Mesothelial cell of epicardium (in vitro differentiated cells): ENCODE data around the gene TEX9. TPM values are rescaled to one million over a fixed set of nuclear protein-coding genes. Genes with fewer than 3 reads are reported as not detected.
"Not testable (repeated sequence)": the region's sequence is repeated elsewhere in the genome, so short reads cannot be mapped to it uniquely, and the experiment has no call there.

Experiments used
- DNase-seq, 2 experiments: peaks; one replicate each; pipeline ENCODE4 v3.0.0; 2021; ENCODE audit warnings: low spot score in 2 of 2; ENCODE audit not compliant: unreplicated experiment in 2 of 2
- H3K27ac Mint-ChIP-seq: 2 replicates; pipeline ENCODE4 v1.8.0; 2021; ENCODE audit warnings: mixed read lengths
- H3K27me3 Mint-ChIP-seq: 2 replicates; pipeline ENCODE4 v1.8.0; 2021; ENCODE audit warnings: low read depth, mixed read lengths
- H3K36me3 Mint-ChIP-seq: 2 replicates; pipeline ENCODE4 v1.8.0; 2021; ENCODE audit warnings: mixed read lengths
- H3K4me1 Mint-ChIP-seq: 2 replicates; pipeline ENCODE4 v1.8.0; 2021; ENCODE audit warnings: mixed read lengths
- H3K4me3 Mint-ChIP-seq: 2 replicates; pipeline ENCODE4 v1.8.0; 2021; ENCODE audit warnings: mild to moderate bottlenecking, moderate library complexity, mixed read lengths
- H3K9me3 Mint-ChIP-seq: 2 replicates; pipeline ENCODE4 v1.8.0; 2021; ENCODE audit warnings: mixed read lengths
- CTCF ChIP-seq: fragments of 200-600 bp; sonication (generic); IDR thresholded peaks from one replicate; pipeline ENCODE4 v1.5.0; 2021; ENCODE audit warnings: antibody characterized with exemption; ENCODE audit not compliant: unreplicated experiment
- total RNA-seq: library from RNA; stranded (reverse); gene quantifications from 3 replicates; pipeline ENCODE4 v1.2.1, GENCODE V29; 2021

Gene TEX9
- total RNA-seq, 1 donor from 2014 or later = 23.4 TPM

DNA sequence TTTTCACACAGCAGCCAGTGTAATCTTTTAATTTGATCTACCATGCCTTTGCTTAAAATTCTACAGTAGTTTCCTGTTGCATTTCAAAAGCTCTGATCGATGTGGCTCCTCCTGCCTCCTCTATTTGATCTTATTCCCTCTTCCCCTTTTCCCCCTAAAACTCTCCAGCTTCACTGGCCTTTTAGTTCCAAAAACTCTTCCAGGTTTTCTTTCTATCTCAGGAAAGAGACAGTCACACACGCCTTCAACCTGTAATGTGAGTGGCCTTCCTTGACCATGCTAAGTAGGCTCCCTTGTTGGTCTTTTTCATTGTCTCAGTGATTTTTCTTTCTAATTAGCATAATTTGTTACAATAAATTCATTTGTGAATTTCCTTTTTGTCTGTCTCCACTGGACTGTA is 985 bp downstream of the TEX9 start:
- H3K9me3 Mint-ChIP-seq = peaks cover 12% of the 10 kb centered on the region
- peak overlapping the region; percentile 31 for H3K27ac Mint-ChIP-seq
- H3K4me1 Mint-ChIP-seq = peaks cover 34% of the 10 kb centered on the region
- TF ChIP-seq CTCF = no peak
- H3K36me3 Mint-ChIP-seq = no peaks in the 10 kb centered on the region
- H3K4me3 Mint-ChIP-seq = peak overlapping the region; percentile 85
- H3K27me3 Mint-ChIP-seq = no peaks in the 10 kb centered on the region
- no peak for DNase-seq

DNA sequence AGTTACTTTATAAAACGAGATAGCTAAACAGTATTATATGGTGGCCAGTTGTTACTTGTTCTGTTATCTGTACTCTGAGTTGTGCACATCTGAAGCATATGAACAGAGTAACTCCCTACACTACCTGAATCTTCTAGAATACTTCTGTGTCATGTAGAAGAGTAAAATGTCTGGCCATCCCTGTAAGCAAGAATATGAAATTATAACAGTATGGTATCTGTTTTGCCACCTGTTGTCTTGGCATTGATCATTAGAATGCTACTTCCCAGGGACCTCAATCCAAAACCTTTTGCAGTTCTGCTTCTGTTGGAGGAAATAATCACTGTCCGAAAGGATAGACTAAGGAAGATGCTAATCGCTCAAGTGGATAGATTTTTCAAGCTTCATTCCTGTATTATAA is 1.9 kb downstream of the TEX9 start:
- peaks cover 36% of the 10 kb centered on the region for H3K4me1 Mint-ChIP-seq
- H3K27ac Mint-ChIP-seq = no peak overlapping the region
- no peaks in the 10 kb centered on the region for H3K36me3 Mint-ChIP-seq
- TF ChIP-seq CTCF = no peak
- H3K9me3 Mint-ChIP-seq = peaks cover 6% of the 10 kb centered on the region
- H3K4me3 Mint-ChIP-seq = peak overlapping the region; percentile 10
- no peak for DNase-seq
- H3K27me3 Mint-ChIP-seq = no peaks in the 10 kb centered on the region

GRCh38 chr15:56369234-56369633 is 4.0 kb downstream of the TEX9 start:
- Mint-ChIP-seq H3K27me3 (no peaks in the 10 kb centered on the region), H3K4me3 (no peak overlapping the region), H3K27ac (peak overlapping the region; percentile 53)

DNA sequence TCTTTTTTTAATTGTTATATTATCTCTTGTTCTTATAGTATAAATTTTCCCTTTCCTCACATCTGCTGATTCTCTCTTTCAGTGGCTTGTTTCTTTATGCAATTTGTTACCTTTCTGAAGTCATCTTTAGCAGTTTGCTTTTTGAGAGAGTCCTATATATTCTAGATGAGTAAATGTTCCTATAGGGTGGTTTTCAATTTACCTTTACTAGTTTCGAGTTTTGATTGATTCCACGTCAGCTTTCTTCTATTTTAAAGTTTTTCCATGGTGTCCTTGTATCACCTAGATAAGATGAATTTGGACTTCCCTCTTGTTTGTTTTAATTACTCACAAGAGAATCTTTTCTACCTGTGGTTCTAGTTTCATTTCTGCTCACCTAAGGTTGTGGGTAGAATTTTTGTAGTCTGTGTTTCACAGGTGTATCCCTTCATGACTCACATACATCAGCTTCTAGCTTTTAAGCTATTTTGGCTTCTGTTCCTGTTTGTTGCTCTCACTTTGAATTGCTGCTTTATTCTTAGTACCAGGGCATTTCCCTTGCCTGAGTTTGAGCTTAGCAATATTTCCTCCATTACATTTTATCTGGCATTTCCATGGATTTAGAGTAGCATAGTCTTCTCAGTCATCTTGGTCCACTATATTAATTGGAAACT is 6.4 kb downstream of the TEX9 start:
- H3K36me3 Mint-ChIP-seq = peaks cover 13% of the 10 kb centered on the region
- peaks cover 10% of the 10 kb centered on the region for H3K9me3 Mint-ChIP-seq

More at GRCh38 chr15:56369234-56369633, 4.0 kb downstream of the TEX9 start:
- no peak for DNase-seq
- TF ChIP-seq CTCF = no peak
- Mint-ChIP-seq H3K36me3 (no peaks in the 10 kb centered on the region), H3K4me1 (peaks cover 36% of the 10 kb centered on the region), H3K9me3 (no peaks in the 10 kb centered on the region)

GRCh38 chr15:56374693-56375092 is 9.5 kb downstream of the TEX9 start:
- not testable (repeated sequence) for H3K27ac Mint-ChIP-seq, H3K27me3 Mint-ChIP-seq, DNase-seq, H3K4me3 Mint-ChIP-seq
- Mint-ChIP-seq H3K9me3 (peaks cover 41% of the 10 kb centered on the region), H3K4me1 (peaks cover 13% of the 10 kb centered on the region), H3K36me3 (peaks cover 41% of the 10 kb centered on the region)

More for the DNA sequence above, 6.4 kb downstream of the TEX9 start:
- Mint-ChIP-seq H3K27ac (no peak overlapping the region), H3K4me3 (no peak overlapping the region), H3K27me3 (no peaks in the 10 kb centered on the region), H3K4me1 (peaks cover 30% of the 10 kb centered on the region)
- no peak for DNase-seq
- TF ChIP-seq CTCF = no peak

DNA sequence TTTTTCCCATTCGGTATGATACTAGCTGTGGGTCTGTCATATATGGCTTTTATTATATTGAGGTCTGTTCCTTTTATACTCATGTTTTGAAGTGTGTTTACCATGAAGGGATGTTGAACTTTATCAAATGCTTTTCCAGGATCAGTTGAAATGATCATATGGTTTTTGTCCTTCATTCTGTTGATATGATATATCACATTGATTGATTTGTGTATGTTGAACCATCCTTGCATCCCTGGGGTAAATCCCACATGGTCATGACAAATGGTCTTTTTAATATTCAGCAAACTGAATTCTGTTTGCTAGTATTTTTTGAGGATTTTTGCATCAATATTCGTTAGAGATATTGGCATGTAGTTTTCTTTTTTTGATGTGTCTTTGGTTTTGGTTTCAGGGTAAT is 12.6 kb downstream of the TEX9 start:
- not testable (repeated sequence) for DNase-seq, H3K27me3 Mint-ChIP-seq, H3K27ac Mint-ChIP-seq, H3K4me3 Mint-ChIP-seq, H3K4me1 Mint-ChIP-seq
- peaks cover 61% of the 10 kb centered on the region for H3K9me3 Mint-ChIP-seq
- H3K36me3 Mint-ChIP-seq = peaks cover 58% of the 10 kb centered on the region

GRCh38 chr15:56383010-56383409 is 17.8 kb downstream of the TEX9 start:
- TF ChIP-seq CTCF = no peak
- no peak overlapping the region for H3K4me3 Mint-ChIP-seq
- no peaks in the 10 kb centered on the region for H3K27me3 Mint-ChIP-seq
- peaks cover 54% of the 10 kb centered on the region for H3K9me3 Mint-ChIP-seq
- no peak for DNase-seq
- H3K27ac Mint-ChIP-seq = no peak overlapping the region
- no peaks in the 10 kb centered on the region for H3K4me1 Mint-ChIP-seq
- peaks cover 50% of the 10 kb centered on the region for H3K36me3 Mint-ChIP-seq
